DND-41 (cell line): Measurements from ENCODE around the gene TBC1D9.

ENCODE experiments used
- CTCF ChIP-seq: IDR thresholded peaks from 2 replicates; pipeline ENCODE4 v1.5.1; 2012; ENCODE audit warnings: borderline replicate concordance, low read length, moderate library complexity, mild to moderate bottlenecking; ENCODE audit not compliant: poor library complexity, severe bottlenecking; ENCODE audit errors: extremely low read depth
- EZH2 ChIP-seq: IDR thresholded peaks from 3 replicates; pipeline ENCODE4 v1.6.1; 2012; ENCODE audit warnings: borderline replicate concordance, low read depth, mild to moderate bottlenecking, moderate library complexity, low read length, inconsistent platforms; ENCODE audit not compliant: severe bottlenecking

- no peak for TF ChIP-seq EZH2
- no peak for TF ChIP-seq CTCF
Observed at GRCh38 chr4:140643571-140644055, 112.6 kb downstream of the TBC1D9 start.
